CD4-positive, alpha-beta T cell treated with Interleukin-15 for 4 hours (primary cell): ENCODE measurements around the gene MB21D2.

Experiments
- DNase-seq: peaks from one replicate; pipeline ENCODE4 v3.0.0-alpha.2; 2020; ENCODE audit warnings: low spot score

MB21D2 gene

GRCh38 chr3:192890347-192891335 is 27.0 kb downstream of the MB21D2 start:
- DNase-seq: no peak

GRCh38 chr3:192889679-192890078 is 28.0 kb downstream of the MB21D2 start:
- DNase-seq: no peak

- no peak for DNase-seq
Measured at GRCh38 chr3:192888190-192888589, 29.5 kb downstream of the MB21D2 start.

- DNase-seq: peak; percentile 30
Measured at GRCh38 chr3:192887701-192888100, 30.0 kb downstream of the MB21D2 start.

GRCh38 chr3:192887047-192887446 is 30.6 kb downstream of the MB21D2 start:
- DNase-seq: no peak

GRCh38 chr3:192884777-192885773 is 32.6 kb downstream of the MB21D2 start:
- no peak for DNase-seq

GRCh38 chr3:192883512-192883911 is 34.1 kb downstream of the MB21D2 start:
- no peak for DNase-seq

- no peak for DNase-seq
Measured at GRCh38 chr3:192881159-192881786, 36.4 kb downstream of the MB21D2 start.

GRCh38 chr3:192880313-192880712 is 37.3 kb downstream of the MB21D2 start:
- no peak for DNase-seq

- DNase-seq: no peak
Measured at GRCh38 chr3:192879346-192880031, 38.2 kb downstream of the MB21D2 start.

- DNase-seq: no peak
Measured at GRCh38 chr3:192875971-192876565, 41.6 kb downstream of the MB21D2 start.

- DNase-seq: no peak
Measured at GRCh38 chr3:192870822-192871221, 46.8 kb downstream of the MB21D2 start.

GRCh38 chr3:192869131-192870031 is 48.3 kb downstream of the MB21D2 start:
- no peak for DNase-seq

- DNase-seq: no peak
Measured at GRCh38 chr3:192867645-192868044, 50.0 kb downstream of the MB21D2 start.

GRCh38 chr3:192866804-192867203 is 50.9 kb downstream of the MB21D2 start:
- DNase-seq: no peak

- DNase-seq: no peak
Measured at GRCh38 chr3:192864941-192865340, 52.7 kb downstream of the MB21D2 start.

GRCh38 chr3:192863091-192863420 is 54.6 kb downstream of the MB21D2 start:
- no peak for DNase-seq

GRCh38 chr3:192862408-192863090 is 55.1 kb downstream of the MB21D2 start:
- no peak for DNase-seq

GRCh38 chr3:192861972-192862371 is 55.7 kb downstream of the MB21D2 start:
- no peak for DNase-seq
